ENCODE results near the gene PRICKLE2. TPM values are rescaled to one million over a fixed set of nuclear protein-coding genes. Genes with fewer than 3 reads are reported as not detected.
A peak's percentile ranks its signal among the peaks of the same experiment; 100 is the strongest.

PRICKLE2 gene
- total RNA-seq, 1 donor from 2014 or later: 4.1 TPM

DNA sequence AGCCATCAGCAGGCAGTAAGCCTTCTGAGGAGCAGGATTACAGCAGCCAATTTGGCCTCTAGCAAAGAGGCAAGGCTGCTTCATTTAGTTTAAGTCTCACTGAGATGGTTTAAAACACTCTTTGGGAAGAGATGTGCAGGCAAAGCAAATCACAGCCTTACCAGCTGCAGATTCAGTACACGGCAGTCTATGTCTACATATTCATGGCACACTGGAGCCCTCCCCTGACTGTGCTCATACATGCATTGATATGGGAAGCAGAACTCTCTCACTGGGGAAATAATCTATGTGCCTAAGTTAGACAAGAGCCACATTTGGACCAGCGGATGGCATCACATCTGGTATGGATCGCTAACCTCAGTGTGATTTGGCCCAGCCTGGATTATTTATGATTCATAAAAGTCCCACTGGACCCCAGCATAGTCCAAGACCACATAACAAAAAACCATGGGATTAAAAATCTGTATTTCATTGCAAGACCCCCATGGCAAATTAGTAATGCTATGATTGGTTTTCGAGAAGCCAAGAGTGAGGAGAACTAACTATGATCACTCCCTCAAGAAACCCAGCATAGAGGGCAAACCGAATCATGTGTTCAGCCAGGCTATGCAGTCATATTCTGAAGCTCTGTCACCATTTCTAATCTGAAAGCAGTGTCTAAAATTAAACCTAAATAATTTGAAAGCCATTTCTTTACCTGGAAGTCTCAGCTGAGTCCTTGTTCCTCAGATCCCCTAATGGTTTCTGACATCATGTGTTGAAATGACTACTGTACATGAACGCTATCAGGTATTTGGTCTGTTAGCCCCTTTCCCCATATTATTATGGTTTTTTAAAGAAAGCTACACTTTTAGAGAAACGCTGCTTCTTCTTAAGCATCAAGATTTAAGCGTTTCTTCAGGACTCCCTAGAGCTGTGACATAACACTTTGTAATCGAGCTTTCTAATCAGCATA lies 1.2 kb downstream of the PRICKLE2 start:
- ATAC-seq (peak; percentile 38), DNase-seq (no peak)
- intact Hi-C loops (cut with micrococcal nuclease): no loop called here

- ATAC-seq: no peak
Observed at GRCh38 chr3:64222501-64223111, 2.7 kb downstream of the PRICKLE2 start.

DNA sequence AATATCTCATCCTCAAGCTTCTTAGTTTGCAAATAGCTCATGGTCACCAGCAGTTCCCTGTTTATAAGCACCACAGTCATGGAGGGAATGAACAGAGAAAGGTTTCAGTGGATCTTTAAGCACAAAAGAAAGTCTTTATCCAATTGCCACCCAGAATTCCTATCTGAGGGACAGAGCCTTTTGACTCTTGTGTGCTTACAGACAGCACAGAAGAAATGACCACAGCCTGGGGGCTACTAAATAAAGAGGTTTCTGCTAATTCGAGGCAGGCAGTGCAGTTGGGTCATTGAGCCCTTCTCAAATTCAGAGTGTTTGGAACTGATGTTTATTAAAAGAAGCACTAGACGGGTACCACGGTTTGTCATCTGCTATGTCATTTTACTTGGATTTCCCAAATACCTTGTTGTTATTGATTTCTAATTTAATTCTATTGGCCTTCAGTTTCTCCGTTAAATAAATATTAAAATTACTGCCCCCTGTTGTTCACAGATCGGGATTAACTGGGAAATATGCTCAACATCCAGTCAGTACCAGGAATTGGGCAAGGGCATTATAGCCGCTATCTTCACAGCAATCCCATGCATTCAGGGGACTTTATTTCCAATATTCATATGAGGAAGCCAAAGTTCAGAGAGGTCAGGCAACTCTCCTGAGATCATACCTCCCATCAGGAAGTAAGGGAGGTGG lies 3.6 kb downstream of the PRICKLE2 start:
- no peak for ATAC-seq
- no peak for DNase-seq
- intact Hi-C loops (cut with micrococcal nuclease): no loop called here

More at GRCh38 chr3:64222501-64223111, 2.7 kb downstream of the PRICKLE2 start:
- intact Hi-C loops (cut with micrococcal nuclease): no loop called here
- DNase-seq: no peak

GRCh38 chr3:64220161-64220914 lies 4.9 kb downstream of the PRICKLE2 start:
- no peak for DNase-seq
- peak; percentile 33 for ATAC-seq
- intact Hi-C loops (cut with micrococcal nuclease): no loop called here

DNA sequence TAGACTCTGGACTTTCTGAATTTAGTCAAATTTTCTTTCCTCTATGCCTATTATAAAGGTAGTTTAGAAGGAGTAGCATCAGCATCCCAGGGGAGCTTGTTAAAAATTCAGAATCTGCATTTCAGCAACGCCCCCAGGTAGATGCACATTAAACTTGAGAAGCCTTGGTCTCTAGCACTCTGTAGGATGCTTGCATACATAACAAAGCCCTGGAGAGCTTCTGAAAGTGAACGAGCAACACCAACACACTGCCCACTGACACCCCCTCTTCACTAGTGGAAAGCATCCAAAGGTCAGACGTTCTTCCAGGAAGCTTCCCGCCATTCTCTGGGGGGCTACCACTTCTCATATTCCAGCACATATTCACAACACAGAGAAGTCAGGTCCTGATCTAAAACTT lies 6.5 kb downstream of the PRICKLE2 start:
- ATAC-seq (no peak), DNase-seq (no peak)
- intact Hi-C loops (cut with micrococcal nuclease): no loop called here

DNA sequence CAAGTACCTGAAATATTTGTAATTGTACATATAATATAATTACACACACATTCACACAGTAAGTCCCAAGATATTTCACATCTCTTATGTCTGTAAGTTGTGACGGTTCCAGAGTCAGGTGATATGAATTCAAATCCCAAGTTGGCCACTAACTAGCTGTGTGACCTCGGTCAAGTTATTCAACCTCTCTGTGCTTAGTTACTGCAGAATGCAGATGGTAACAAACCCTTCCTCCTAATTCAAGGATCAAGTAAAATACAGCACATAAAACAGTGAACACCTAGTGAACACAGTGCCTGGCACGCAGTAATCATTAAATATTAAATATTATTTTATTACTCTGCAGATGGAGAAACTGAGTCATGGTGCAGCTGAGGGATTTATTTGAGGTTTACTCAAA lies 6.9 kb downstream of the PRICKLE2 start:
- intact Hi-C loops (cut with micrococcal nuclease): no loop called here
- ATAC-seq (no peak), DNase-seq (no peak)

DNA sequence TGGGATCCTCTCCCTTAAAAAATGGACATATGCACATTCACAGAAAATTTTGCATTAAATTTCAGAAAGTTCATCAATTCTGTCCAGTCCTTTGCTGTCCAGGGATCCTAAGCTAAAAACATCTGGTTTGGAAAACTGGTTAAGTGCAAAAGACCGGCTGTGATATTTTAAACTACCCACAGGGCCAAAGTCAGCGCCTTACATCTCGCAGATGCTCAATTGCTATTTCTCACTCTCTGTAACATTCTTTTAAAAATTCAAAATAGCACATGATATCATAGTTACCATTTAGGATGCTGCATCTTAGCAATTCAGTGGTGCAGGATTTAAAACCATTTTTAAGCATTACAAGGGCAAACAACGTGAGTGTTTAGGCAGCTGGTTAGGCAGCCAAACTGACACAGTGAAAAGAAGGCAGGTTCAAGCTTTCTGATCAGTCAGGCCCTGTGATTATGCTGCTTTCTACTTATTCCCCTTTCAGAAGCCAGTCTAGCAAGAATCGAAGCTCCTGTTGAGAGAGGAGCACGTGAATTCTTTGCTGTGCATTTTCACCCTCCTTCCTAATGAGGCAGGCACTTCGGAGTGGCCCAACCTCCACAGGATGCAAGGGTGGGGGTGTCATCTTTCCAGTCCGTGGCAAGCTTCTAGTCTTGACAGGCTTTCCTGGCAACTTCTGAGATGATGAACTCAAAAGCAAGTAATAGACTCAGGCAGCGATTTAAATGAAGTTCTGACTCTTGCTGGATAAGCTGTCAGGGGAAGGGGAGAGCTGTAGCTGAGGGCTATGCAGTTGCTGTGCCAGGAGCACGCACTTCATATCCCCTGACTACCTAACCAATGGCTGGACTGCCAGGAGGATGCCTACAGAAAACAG lies 8.8 kb downstream of the PRICKLE2 start:
- DNase-seq: no peak
- no peak for ATAC-seq
- intact Hi-C loops (cut with micrococcal nuclease): no loop called here

- intact Hi-C loops (cut with micrococcal nuclease): no loop called here
- DNase-seq (no peak), ATAC-seq (no peak)
Observed at GRCh38 chr3:64215559-64215958, 9.7 kb downstream of the PRICKLE2 start.

- intact Hi-C loops (cut with micrococcal nuclease): no loop called here
- ATAC-seq: peak; percentile 63
- DNase-seq: no peak
Observed at GRCh38 chr3:64215103-64215502, 10.2 kb downstream of the PRICKLE2 start.

DNA sequence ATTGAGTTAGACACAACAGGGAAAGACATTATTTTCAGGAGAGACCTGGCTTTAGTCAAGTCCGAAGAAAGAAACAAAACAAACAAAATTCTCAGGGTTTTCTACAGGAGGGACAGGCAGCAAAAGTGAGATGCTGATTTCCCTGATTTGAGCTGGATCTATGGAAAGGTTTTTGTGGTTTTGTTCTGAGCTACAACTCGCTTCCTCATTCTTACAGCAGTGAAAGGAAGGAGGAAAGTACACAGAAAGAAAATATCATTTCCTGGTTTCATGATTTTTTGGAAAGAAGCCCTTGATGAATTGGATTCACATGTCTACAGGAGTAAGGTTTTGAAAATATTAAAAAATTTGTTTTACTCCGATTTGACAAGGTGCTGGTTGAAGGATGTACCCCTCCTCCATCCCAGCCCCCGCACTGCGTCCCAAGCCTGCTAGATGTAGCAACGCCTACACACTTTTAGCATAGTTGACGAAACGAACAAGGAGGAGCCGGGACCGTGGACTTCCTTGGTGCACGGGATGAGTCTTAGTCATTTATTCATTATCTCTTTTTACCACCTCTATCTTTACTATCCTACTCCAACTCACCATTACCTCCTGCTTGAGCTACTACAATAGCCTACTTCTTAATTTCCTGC lies 10.8 kb downstream of the PRICKLE2 start:
- DNase-seq (peak; percentile 47), ATAC-seq (peak; percentile 34)
- intact Hi-C loops (cut with micrococcal nuclease): no loop called here

GRCh38 chr3:64213962-64214379 lies 11.3 kb downstream of the PRICKLE2 start:
- DNase-seq (peak; percentile 88), ATAC-seq (peak; percentile 81)
- intact Hi-C loops (cut with micrococcal nuclease): no loop called here

DNA sequence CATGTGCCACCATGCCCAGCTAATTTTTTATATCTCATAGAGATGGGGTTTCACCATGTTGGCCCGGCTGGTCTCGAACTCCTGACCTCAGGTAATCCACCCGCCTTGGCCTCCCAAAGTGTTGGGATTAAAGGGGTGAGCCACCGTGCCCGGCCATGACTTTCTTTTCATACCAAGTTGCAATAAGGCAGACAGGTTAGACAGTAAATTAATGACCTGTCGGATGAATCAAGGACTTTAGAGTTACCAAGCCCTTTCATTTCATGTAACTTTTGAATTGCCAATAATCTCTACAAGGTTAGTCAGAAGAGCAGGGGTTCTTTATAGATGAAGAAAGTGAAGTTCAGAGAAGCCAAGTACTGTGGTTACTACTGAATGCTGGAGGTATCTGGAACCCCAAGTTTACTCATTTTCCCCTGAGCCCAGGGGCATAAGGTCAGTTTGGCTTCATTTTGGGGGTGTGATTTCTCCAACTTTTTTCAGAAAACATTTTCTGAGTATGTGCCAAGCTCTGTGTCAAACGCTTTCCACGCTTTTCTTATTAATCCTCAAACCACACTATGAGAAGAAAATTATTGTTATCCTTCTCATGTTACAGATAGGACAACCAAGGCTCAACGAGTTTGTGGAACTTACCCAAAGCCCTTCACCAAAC lies 11.9 kb downstream of the PRICKLE2 start:
- ATAC-seq: no peak
- intact Hi-C loops (cut with micrococcal nuclease): no loop called here
- no peak for DNase-seq

DNA sequence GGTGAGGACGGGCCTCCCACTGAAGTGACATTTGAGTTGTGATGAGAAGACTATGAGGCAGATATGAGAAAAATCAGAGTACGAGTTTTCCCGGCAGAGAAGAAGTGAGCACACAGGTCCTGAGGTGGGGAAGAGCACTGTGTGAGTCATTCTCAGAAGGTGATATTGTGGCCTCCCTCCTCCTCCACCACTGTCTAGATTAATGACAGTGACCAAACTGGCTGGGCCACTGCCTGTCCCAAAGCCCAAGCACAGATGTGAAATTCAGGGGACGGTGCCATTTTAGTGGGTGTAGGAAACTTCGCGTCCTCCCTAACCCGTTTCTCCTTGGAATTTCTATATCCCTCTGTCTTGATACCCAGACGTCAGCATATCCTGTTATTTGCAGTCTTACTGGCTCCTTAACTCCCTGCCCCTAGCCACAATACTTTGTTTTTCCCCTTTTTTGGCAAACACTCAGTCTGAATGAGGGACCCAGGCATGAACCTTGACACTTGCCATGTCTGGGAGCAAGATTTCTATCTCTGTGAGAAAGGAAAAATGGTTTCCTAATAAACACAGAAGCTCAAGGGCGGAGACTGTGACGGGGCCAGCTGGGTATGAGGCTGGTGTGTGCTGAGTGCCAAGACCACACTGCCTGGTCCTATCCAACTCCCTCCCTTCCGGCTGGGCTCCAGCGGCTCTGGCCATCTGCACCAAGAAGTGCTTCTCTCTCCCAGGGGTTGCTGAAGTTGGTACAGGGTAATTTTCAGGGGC lies 15.2 kb downstream of the PRICKLE2 start:
- intact Hi-C loops (cut with micrococcal nuclease): no loop called here
- ATAC-seq: peak; percentile 64
- DNase-seq: peak; percentile 80

- ATAC-seq: peak; percentile 88
- peak; percentile 48 for DNase-seq
- intact Hi-C loops (cut with micrococcal nuclease): no loop called here
Observed at GRCh38 chr3:64207289-64208080, 17.8 kb downstream of the PRICKLE2 start.

DNA sequence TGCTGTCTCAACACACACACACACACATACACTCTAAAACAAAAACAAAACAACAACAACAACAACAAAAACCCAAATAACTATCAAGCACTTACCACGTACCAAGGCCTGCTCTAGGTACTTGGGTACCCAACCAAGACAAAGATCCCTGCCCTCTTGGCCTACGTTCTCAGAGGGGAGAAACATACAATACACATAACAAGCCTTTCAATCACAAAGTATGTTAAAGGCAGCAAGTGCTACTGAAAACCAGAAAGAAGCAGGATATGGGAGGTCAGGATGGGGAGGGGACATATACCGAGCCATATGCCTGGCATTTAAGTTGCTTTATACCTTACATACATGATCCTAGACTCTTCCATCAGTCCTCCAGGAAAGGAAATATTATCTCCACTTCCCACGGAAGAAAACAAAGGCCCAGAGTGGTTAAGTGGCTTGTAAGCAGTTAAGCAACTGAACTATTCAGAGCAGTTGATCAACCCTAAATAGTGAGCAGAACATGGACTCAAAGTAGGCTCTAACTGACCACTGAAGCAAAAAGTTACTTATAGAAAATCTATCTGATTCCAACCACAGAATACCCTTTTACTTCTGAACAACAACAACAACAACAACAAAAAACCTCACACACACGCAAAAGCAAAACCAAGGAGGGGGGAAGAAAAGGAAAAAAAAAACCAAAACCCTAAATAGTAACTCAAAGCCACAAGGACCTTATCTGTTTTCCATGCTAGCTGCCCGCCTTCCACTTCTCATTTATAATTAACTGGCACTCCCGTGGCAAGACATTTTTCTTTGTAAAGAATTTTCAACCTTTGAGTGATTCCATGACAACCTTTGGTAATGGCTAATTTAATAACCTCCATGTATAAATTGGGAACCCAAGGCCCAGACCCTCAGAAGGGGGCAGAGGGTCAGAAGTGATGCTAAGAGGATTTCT lies 21.0 kb downstream of the PRICKLE2 start:
- DNase-seq (no peak), ATAC-seq (no peak)
- intact Hi-C loops (cut with micrococcal nuclease): no loop called here

Measured in left ventricle myocardium superior (tissue), 1 donor.